ENCODE measurements around the gene SIAH2. TPM values are rescaled to one million over a fixed set of nuclear protein-coding genes. Genes with fewer than 3 reads are reported as not detected.
A peak's percentile ranks its signal among the peaks of the same experiment; 100 is the strongest.

SIAH2 gene
- polyA plus RNA-seq, 6 donors from 2014 or later: 49.7 to 121 (median 78.9) TPM

GRCh38 chr3:150765949-150766720 lies 3.2 kb upstream of the SIAH2 start:
- no peak overlapping the region for H3K27ac Mint-ChIP-seq
- H3K27me3 Mint-ChIP-seq: no peaks in the 10 kb centered on the region
- no peak for ATAC-seq (ENCODE audit: low read depth in 2 of 2)
- H3K4me3 Mint-ChIP-seq: peak overlapping the region in 3 of 8 donors; percentile 23 to 95 (median 68)
- peaks cover 0 to 2% (median 0%) of the 10 kb centered on the region in 7 donors for H3K9me3 Mint-ChIP-seq
- H3K36me3 Mint-ChIP-seq: no peaks in the 10 kb centered on the region
- no peak for DNase-seq
- peaks cover 16 to 32% (median 28%) of the 10 kb centered on the region in 3 donors for H3K4me1 Mint-ChIP-seq

GRCh38 chr3:150764967-150765366 lies 2.0 kb upstream of the SIAH2 start:
- peak overlapping the region in 4 of 8 donors; percentile 21 to 99 (median 60) for H3K4me3 Mint-ChIP-seq
- peaks cover 0 to 2% (median 0%) of the 10 kb centered on the region in 7 donors for H3K9me3 Mint-ChIP-seq
- H3K36me3 Mint-ChIP-seq: no peaks in the 10 kb centered on the region
- DNase-seq: no peak
- H3K4me1 Mint-ChIP-seq: peaks cover 25 to 44% (median 33%) of the 10 kb centered on the region in 3 donors
- ATAC-seq (ENCODE audit: low read depth in 2 of 2): no peak
- H3K27ac Mint-ChIP-seq: peak overlapping the region in 1 of 6 donors; percentile 99
- no peaks in the 10 kb centered on the region for H3K27me3 Mint-ChIP-seq

GRCh38 chr3:150764566-150764965 lies 1.6 kb upstream of the SIAH2 start:
- DNase-seq: no peak
- peaks cover 29 to 48% (median 37%) of the 10 kb centered on the region in 3 donors for H3K4me1 Mint-ChIP-seq
- H3K9me3 Mint-ChIP-seq: peaks cover 0 to 2% (median 0%) of the 10 kb centered on the region in 7 donors
- H3K27me3 Mint-ChIP-seq: no peaks in the 10 kb centered on the region
- peak overlapping the region in 5 of 8 donors; percentile 21 to 99 (median 97) for H3K4me3 Mint-ChIP-seq
- peak overlapping the region in 3 of 6 donors; percentile 99 to 100 (median 99) for H3K27ac Mint-ChIP-seq
- no peak for ATAC-seq (ENCODE audit: low read depth in 2 of 2)
- H3K36me3 Mint-ChIP-seq: no peaks in the 10 kb centered on the region

- DNase-seq: peak; percentile 31
- H3K4me1 Mint-ChIP-seq: peaks cover 32 to 54% (median 41%) of the 10 kb centered on the region in 3 donors
- no peaks in the 10 kb centered on the region for H3K36me3 Mint-ChIP-seq
- peak; percentile 1 to 5 for ATAC-seq (ENCODE audit: low read depth in 2 of 2)
- H3K27ac Mint-ChIP-seq: peak overlapping the region; percentile 98 to 100 (median 99)
- H3K4me3 Mint-ChIP-seq: peak overlapping the region; percentile 95 to 99 (median 98)
- peaks cover 0 to 2% (median 0%) of the 10 kb centered on the region in 7 donors for H3K9me3 Mint-ChIP-seq
- H3K27me3 Mint-ChIP-seq: no peaks in the 10 kb centered on the region
These were observed 993 bp upstream of the SIAH2 start for GRCh38 chr3:150763841-150764483.

- Mint-ChIP-seq H3K4me3 (peak overlapping the region in 6 of 8 donors; percentile 54 to 99 (median 96)), H3K27ac (peak overlapping the region in 4 of 6 donors; percentile 76 to 100 (median 98)), H3K36me3 (peaks cover 0 to 6% of the 10 kb centered on the region in 2 donors), H3K4me1 (peaks cover 40 to 66% (median 48%) of the 10 kb centered on the region in 3 donors), H3K9me3 (peaks cover 0 to 2% (median 0%) of the 10 kb centered on the region in 7 donors), H3K27me3 (no peaks in the 10 kb centered on the region)
- DNase-seq: no peak
- ATAC-seq (ENCODE audit: low read depth in 2 of 2): peak in 1 of 2 donors; percentile 1
These were observed 277 bp downstream of the SIAH2 start for GRCh38 chr3:150762662-150763121.

- Mint-ChIP-seq H3K27ac (peak overlapping the region; percentile 97 to 99 (median 98)), H3K4me3 (peak overlapping the region; percentile 87 to 97 (median 96)), H3K27me3 (no peaks in the 10 kb centered on the region), H3K36me3 (peaks cover 0 to 6% of the 10 kb centered on the region in 2 donors), H3K4me1 (peaks cover 40 to 73% (median 54%) of the 10 kb centered on the region in 3 donors), H3K9me3 (peaks cover 0 to 2% (median 0%) of the 10 kb centered on the region in 7 donors)
- DNase-seq (no peak), ATAC-seq (ENCODE audit: low read depth in 2 of 2) (no peak)
These were observed 923 bp downstream of the SIAH2 start for GRCh38 chr3:150761831-150762661.

- peak; percentile 65 for DNase-seq
- no peaks in the 10 kb centered on the region for H3K27me3 Mint-ChIP-seq
- H3K9me3 Mint-ChIP-seq: peaks cover 0 to 2% (median 0%) of the 10 kb centered on the region in 7 donors
- H3K4me3 Mint-ChIP-seq: peak overlapping the region; percentile 87 to 97 (median 96)
- peak; percentile 12 to 20 for ATAC-seq (ENCODE audit: low read depth in 2 of 2)
- peaks cover 36 to 71% (median 48%) of the 10 kb centered on the region in 3 donors for H3K4me1 Mint-ChIP-seq
- H3K27ac Mint-ChIP-seq: peak overlapping the region; percentile 85 to 99 (median 98)
- H3K36me3 Mint-ChIP-seq: peaks cover 0 to 11% of the 10 kb centered on the region in 2 donors
These were observed 2.4 kb downstream of the SIAH2 start for GRCh38 chr3:150760431-150761200.

GRCh38 chr3:150759947-150760346 lies 3.0 kb downstream of the SIAH2 start:
- Mint-ChIP-seq H3K4me1 (peaks cover 36 to 72% (median 48%) of the 10 kb centered on the region in 3 donors), H3K27me3 (no peaks in the 10 kb centered on the region), H3K36me3 (peaks cover 0 to 11% of the 10 kb centered on the region in 2 donors), H3K9me3 (peaks cover 0 to 2% (median 0%) of the 10 kb centered on the region in 7 donors), H3K4me3 (peak overlapping the region; percentile 87 to 97 (median 96)), H3K27ac (peak overlapping the region; percentile 85 to 99 (median 98))
- no peak for DNase-seq
- ATAC-seq (ENCODE audit: low read depth in 2 of 2): no peak

- ATAC-seq (ENCODE audit: low read depth in 2 of 2) (no peak), DNase-seq (no peak)
- H3K36me3 Mint-ChIP-seq: peaks cover 0 to 11% of the 10 kb centered on the region in 2 donors
- peak overlapping the region in 7 of 8 donors; percentile 30 to 97 (median 95) for H3K4me3 Mint-ChIP-seq
- H3K4me1 Mint-ChIP-seq: peaks cover 36 to 72% (median 43%) of the 10 kb centered on the region in 3 donors
- H3K27ac Mint-ChIP-seq: peak overlapping the region; percentile 85 to 99 (median 98)
- H3K9me3 Mint-ChIP-seq: peaks cover 0 to 2% (median 0%) of the 10 kb centered on the region in 7 donors
- no peaks in the 10 kb centered on the region for H3K27me3 Mint-ChIP-seq
These were observed 3.6 kb downstream of the SIAH2 start for GRCh38 chr3:150759319-150759718.

- ATAC-seq (ENCODE audit: low read depth in 2 of 2) (no peak), DNase-seq (no peak)
- H3K36me3 Mint-ChIP-seq: peaks cover 6 to 23% of the 10 kb centered on the region in 2 donors
- peaks cover 39 to 77% (median 48%) of the 10 kb centered on the region in 3 donors for H3K4me1 Mint-ChIP-seq
- no peaks in the 10 kb centered on the region for H3K9me3 Mint-ChIP-seq
- H3K27ac Mint-ChIP-seq: peak overlapping the region in 5 of 6 donors; percentile 54 to 90 (median 69)
- no peaks in the 10 kb centered on the region for H3K27me3 Mint-ChIP-seq
- peak overlapping the region in 3 of 8 donors; percentile 6 to 70 (median 44) for H3K4me3 Mint-ChIP-seq
These were observed 5.2 kb downstream of the SIAH2 start for GRCh38 chr3:150757768-150758167.

- Mint-ChIP-seq H3K9me3 (no peaks in the 10 kb centered on the region), H3K27ac (peak overlapping the region in 3 of 6 donors; percentile 19 to 80 (median 79)), H3K36me3 (peaks cover 8 to 26% of the 10 kb centered on the region in 2 donors), H3K27me3 (no peaks in the 10 kb centered on the region), H3K4me3 (peak overlapping the region in 3 of 8 donors; percentile 6 to 22 (median 10)), H3K4me1 (peaks cover 42 to 81% (median 52%) of the 10 kb centered on the region in 3 donors)
- DNase-seq: no peak
- ATAC-seq (ENCODE audit: low read depth in 2 of 2): no peak
These were observed 5.6 kb downstream of the SIAH2 start for GRCh38 chr3:150757364-150757763.

Measured in naive B cell (primary cell).